Trophoblast cell (in vitro differentiated cells and primary cell): ENCODE measurements around the gene HEATR5A.
A peak's percentile ranks its signal among the peaks of the same experiment; 100 is the strongest.

Experiments used
- DNase-seq, 2 donors: peaks; one replicate each; pipeline ENCODE4 v3.0.0-alpha.2; 2016
- H2AFZ ChIP-seq: 2 replicates; pipeline ENCODE4 v1.6.1; 2013; ENCODE audit warnings: low read length, moderate library complexity, mild to moderate bottlenecking; ENCODE audit not compliant: insufficient read depth, poor library complexity
- H2AK5ac ChIP-seq: 2 replicates; pipeline ENCODE4 v1.6.1; 2013; ENCODE audit warnings: mild to moderate bottlenecking, low read length
- H2BK120ac ChIP-seq: 2 replicates; pipeline ENCODE4 v1.6.1; 2013; ENCODE audit warnings: low read length, mild to moderate bottlenecking, moderate library complexity; ENCODE audit not compliant: insufficient read depth, poor library complexity
- H2BK12ac ChIP-seq: 2 replicates; pipeline ENCODE4 v1.6.1; 2013; ENCODE audit warnings: mild to moderate bottlenecking, low read length, moderate library complexity
- H2BK5ac ChIP-seq: 2 replicates; pipeline ENCODE4 v1.6.1; 2013; ENCODE audit warnings: low read length, low read depth, moderate library complexity, mild to moderate bottlenecking; ENCODE audit not compliant: poor library complexity
- H3K14ac ChIP-seq: 2 replicates; pipeline ENCODE4 v1.6.1; 2013; ENCODE audit warnings: mild to moderate bottlenecking, low read length
- H3K18ac ChIP-seq: 2 replicates; pipeline ENCODE4 v1.6.1; 2013; ENCODE audit warnings: mild to moderate bottlenecking, low read length
- H3K23ac ChIP-seq: 2 replicates; pipeline ENCODE4 v1.6.1; 2013; ENCODE audit warnings: low read length
- H3K27ac ChIP-seq: 2 replicates; pipeline ENCODE4 v1.5.1; 2013; ENCODE audit warnings: low read depth, mild to moderate bottlenecking, inconsistent platforms, low read length, moderate library complexity
- H3K27me3 ChIP-seq: 2 replicates; pipeline ENCODE4 v1.6.1; 2013; ENCODE audit warnings: inconsistent platforms, mild to moderate bottlenecking, low read length, moderate library complexity; ENCODE audit not compliant: insufficient read depth
- H3K36me3 ChIP-seq, 2 experiments: 1 replicate in 1 of 2; 2 replicates in 1 of 2; pipeline ENCODE4 v1.6.1; 2013; ENCODE audit warnings: low read length in 2 of 2, mild to moderate bottlenecking in 2 of 2, moderate library complexity in 1 of 2; ENCODE audit not compliant: insufficient read depth in 2 of 2, control insufficient read depth in 1 of 2
- H3K4ac ChIP-seq: 2 replicates; pipeline ENCODE4 v1.6.1; 2013; ENCODE audit warnings: low read depth, mild to moderate bottlenecking, low read length, moderate library complexity
- H3K4me1 ChIP-seq, 2 experiments: 1 replicate in 1 of 2; 2 replicates in 1 of 2; pipeline ENCODE4 v1.6.1; 2013; ENCODE audit warnings: low read length in 2 of 2, mild to moderate bottlenecking in 2 of 2, moderate library complexity in 1 of 2; ENCODE audit not compliant: insufficient read depth in 2 of 2, control insufficient read depth in 1 of 2
- H3K4me2 ChIP-seq: 2 replicates; pipeline ENCODE4 v1.6.1; 2013; ENCODE audit warnings: inconsistent platforms, mild to moderate bottlenecking, low read length, moderate library complexity
- H3K4me3 ChIP-seq: 2 replicates; pipeline ENCODE4 v1.5.1; 2013; ENCODE audit warnings: mild to moderate bottlenecking, low read depth, low read length, inconsistent platforms
- H3K79me1 ChIP-seq: one replicate; pipeline ENCODE4 v1.6.1; 2013; ENCODE audit warnings: low read length
- H3K79me2 ChIP-seq: 2 replicates; pipeline ENCODE4 v1.6.1; 2013; ENCODE audit warnings: low read length, mild to moderate bottlenecking; ENCODE audit not compliant: control insufficient read depth, insufficient read depth, poor library complexity
- H3K9ac ChIP-seq: 2 replicates; pipeline ENCODE4 v1.6.1; 2013; ENCODE audit warnings: mild to moderate bottlenecking, low read length
- H3K9me3 ChIP-seq: 2 replicates; pipeline ENCODE4 v1.6.1; 2013; ENCODE audit warnings: low read depth, mild to moderate bottlenecking, control low read depth, inconsistent platforms, low read length; ENCODE audit not compliant: insufficient read depth
- H4K12ac ChIP-seq: 2 replicates; pipeline ENCODE4 v1.6.1; 2013; ENCODE audit warnings: low read depth, mild to moderate bottlenecking, low read length, moderate library complexity
- H4K8ac ChIP-seq: 2 replicates; pipeline ENCODE4 v1.6.1; 2013; ENCODE audit warnings: low read depth, mild to moderate bottlenecking, low read length, moderate library complexity
- H4K91ac ChIP-seq: one replicate; pipeline ENCODE4 v1.6.1; 2013; ENCODE audit warnings: low read depth, mild to moderate bottlenecking, low read length, moderate library complexity
- WGBS: extraction: QIAGEN DNeasy Blood & Tissue Kit; methylation state at CpG from one replicate; pipeline ENCODE4 v1.1.7; 2013; ENCODE audit warnings: missing lambda C conversion rate; ENCODE audit not compliant: insufficient read length, insufficient coverage; ENCODE audit errors: extremely low coverage; 5-methylcytosine and 5-hydroxymethylcytosine counted together

The HEATR5A gene

GRCh38 chr14:31425905-31426304 is 5.6 kb upstream of the HEATR5A start:
- Histone ChIP-seq H3K4me2 (no peak overlapping the region), H2BK5ac (no peak overlapping the region), H4K91ac (no peak overlapping the region), H2AK5ac (no peak overlapping the region), H3K9me3 (no peaks in the 10 kb centered on the region), H3K14ac (no peak overlapping the region), H3K27ac (no peak overlapping the region), H2BK12ac (no peak overlapping the region), H4K8ac (no peak overlapping the region), H3K4me3 (no peak overlapping the region), H3K36me3 (no peaks in the 10 kb centered on the region), H3K4me1 (no peaks in the 10 kb centered on the region), H3K79me2 (no peaks in the 10 kb centered on the region), H2AFZ (no peak overlapping the region), H3K4ac (no peak overlapping the region), H3K18ac (no peak overlapping the region), H3K23ac (no peak overlapping the region), H2BK120ac (no peak overlapping the region), H3K9ac (no peak overlapping the region), H3K79me1 (no peaks in the 10 kb centered on the region), H4K12ac (no peak overlapping the region), H3K27me3 (no peaks in the 10 kb centered on the region)
- DNase-seq, result no peak

GRCh38 chr14:31421200-31421599 is 850 bp upstream of the HEATR5A start:
- no peak overlapping the region for H3K14ac ChIP-seq
- peaks cover 7% of the 10 kb centered on the region for H3K79me1 ChIP-seq
- H3K23ac ChIP-seq, result no peak overlapping the region
- H4K12ac ChIP-seq, result no peak overlapping the region
- no peak overlapping the region for H3K4ac ChIP-seq
- no peak overlapping the region for H3K9ac ChIP-seq
- H2AK5ac ChIP-seq, result no peak overlapping the region
- H4K91ac ChIP-seq, result no peak overlapping the region
- H3K4me1 ChIP-seq, result no peaks in the 10 kb centered on the region
- no peak for DNase-seq
- no peak overlapping the region for H3K4me2 ChIP-seq
- no peak overlapping the region for H4K8ac ChIP-seq
- no peak overlapping the region for H3K4me3 ChIP-seq
- no peak overlapping the region for H2BK12ac ChIP-seq
- H3K18ac ChIP-seq, result no peak overlapping the region
- H2AFZ ChIP-seq, result no peak overlapping the region
- 100% methylated on average over 2 of the region's 5 CpGs for WGBS
- H3K79me2 ChIP-seq, result peaks cover 3% of the 10 kb centered on the region
- H3K9me3 ChIP-seq, result no peaks in the 10 kb centered on the region
- H2BK120ac ChIP-seq, result no peak overlapping the region
- no peaks in the 10 kb centered on the region for H3K27me3 ChIP-seq
- H2BK5ac ChIP-seq, result no peak overlapping the region
- H3K36me3 ChIP-seq, result no peaks in the 10 kb centered on the region
- no peak overlapping the region for H3K27ac ChIP-seq

- H3K79me1 ChIP-seq, result peaks cover 7% of the 10 kb centered on the region
- H3K18ac ChIP-seq, result no peak overlapping the region
- H2BK120ac ChIP-seq, result peak overlapping the region; percentile 43
- peak overlapping the region; percentile 19 for H2BK5ac ChIP-seq
- H3K79me2 ChIP-seq, result peaks cover 3% of the 10 kb centered on the region
- H3K27me3 ChIP-seq, result no peaks in the 10 kb centered on the region
- peak overlapping the region; percentile 76 for H3K14ac ChIP-seq
- WGBS, result no CpG with 5 or more reads among the region's 33 CpGs
- peak overlapping the region; percentile 40 for H4K91ac ChIP-seq
- H2AK5ac ChIP-seq, result no peak overlapping the region
- H2AFZ ChIP-seq, result peak overlapping the region; percentile 75
- no peak overlapping the region for H3K23ac ChIP-seq
- H3K4me2 ChIP-seq, result peak overlapping the region; percentile 57
- DNase-seq, result peak; percentile 82 to 90
- no peaks in the 10 kb centered on the region for H3K9me3 ChIP-seq
- H3K4me1 ChIP-seq, result no peaks in the 10 kb centered on the region
- no peak overlapping the region for H2BK12ac ChIP-seq
- no peaks in the 10 kb centered on the region for H3K36me3 ChIP-seq
- peak overlapping the region; percentile 70 for H3K9ac ChIP-seq
- H4K12ac ChIP-seq, result peak overlapping the region; percentile 24
- peak overlapping the region; percentile 46 for H4K8ac ChIP-seq
- H3K4me3 ChIP-seq, result peak overlapping the region; percentile 92
- peak overlapping the region; percentile 9 for H3K4ac ChIP-seq
- peak overlapping the region; percentile 58 for H3K27ac ChIP-seq
These were observed 407 bp downstream of the HEATR5A start for GRCh38 chr14:31419967-31420318.

- Histone ChIP-seq H3K4ac (no peak overlapping the region), H4K12ac (no peak overlapping the region), H3K27me3 (no peaks in the 10 kb centered on the region), H3K36me3 (no peaks in the 10 kb centered on the region), H2BK5ac (no peak overlapping the region), H3K4me3 (peak overlapping the region; percentile 92), H4K91ac (no peak overlapping the region), H3K79me1 (peaks cover 7% of the 10 kb centered on the region), H2AFZ (no peak overlapping the region), H4K8ac (no peak overlapping the region), H3K9me3 (no peaks in the 10 kb centered on the region), H3K4me1 (peaks cover 0 to 2% of the 10 kb centered on the region in 2 experiments), H3K18ac (no peak overlapping the region), H3K79me2 (peaks cover 3% of the 10 kb centered on the region), H3K23ac (no peak overlapping the region), H3K14ac (no peak overlapping the region), H3K27ac (peak overlapping the region; percentile 58), H2BK12ac (no peak overlapping the region), H3K4me2 (peak overlapping the region; percentile 57), H3K9ac (peak overlapping the region; percentile 70), H2BK120ac (no peak overlapping the region), H2AK5ac (no peak overlapping the region)
- no peak for DNase-seq
- WGBS, result no CpG with 5 or more reads among the region's 9 CpGs
These were observed 977 bp downstream of the HEATR5A start for GRCh38 chr14:31419179-31419966.
